Body of pancreas (tissue), 4 donors: ENCODE data around the gene CYP1A2.

Source experiments
- POLR2A ChIP-seq, 3 donors: fragments of 450-650 bp; IDR thresholded peaks; one replicate each; pipeline ENCODE4 v1.6.1; 2016; ENCODE audit warnings: antibody characterized with exemption in 3 of 3, mild to moderate bottlenecking in 2 of 3
- TF ChIP-seq, protein P1 (sequence below), 7 experiments: fragments of 450-650 bp in 4 of 7; fragments of 200-600 bp in 3 of 7; sonication (generic) in 3 of 7; IDR thresholded peaks; one replicate each; pipeline ENCODE4 v1.5.1; 2016 to 2019; ENCODE audit warnings: antibody characterized with exemption in 7 of 7

- TF ChIP-seq, protein P1, sequence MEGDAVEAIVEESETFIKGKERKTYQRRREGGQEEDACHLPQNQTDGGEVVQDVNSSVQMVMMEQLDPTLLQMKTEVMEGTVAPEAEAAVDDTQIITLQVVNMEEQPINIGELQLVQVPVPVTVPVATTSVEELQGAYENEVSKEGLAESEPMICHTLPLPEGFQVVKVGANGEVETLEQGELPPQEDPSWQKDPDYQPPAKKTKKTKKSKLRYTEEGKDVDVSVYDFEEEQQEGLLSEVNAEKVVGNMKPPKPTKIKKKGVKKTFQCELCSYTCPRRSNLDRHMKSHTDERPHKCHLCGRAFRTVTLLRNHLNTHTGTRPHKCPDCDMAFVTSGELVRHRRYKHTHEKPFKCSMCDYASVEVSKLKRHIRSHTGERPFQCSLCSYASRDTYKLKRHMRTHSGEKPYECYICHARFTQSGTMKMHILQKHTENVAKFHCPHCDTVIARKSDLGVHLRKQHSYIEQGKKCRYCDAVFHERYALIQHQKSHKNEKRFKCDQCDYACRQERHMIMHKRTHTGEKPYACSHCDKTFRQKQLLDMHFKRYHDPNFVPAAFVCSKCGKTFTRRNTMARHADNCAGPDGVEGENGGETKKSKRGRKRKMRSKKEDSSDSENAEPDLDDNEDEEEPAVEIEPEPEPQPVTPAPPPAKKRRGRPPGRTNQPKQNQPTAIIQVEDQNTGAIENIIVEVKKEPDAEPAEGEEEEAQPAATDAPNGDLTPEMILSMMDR (IDR thresholded peaks at IDR 0.05), result no peak
- no peak for TF ChIP-seq POLR2A (IDR thresholded peaks at IDR 0.05)
Observed at GRCh38 chr15:74723754-74724334, 24.8 kb upstream of the CYP1A2 start.
